MCF 10A (cell line): ENCODE results near the gene DYNC2LI1. TPM values are rescaled to one million over a fixed set of nuclear protein-coding genes. Genes with fewer than 3 reads are reported as not detected.

Experiments used
- BruUV-seq: library from RNA; stranded (reverse); fragments of 400-500 nt; replicated peaks from 2 replicates; lab custom pipeline; 2021; lab: Mats Ljungman, UMichigan
- CTCF ChIA-PET: fragments of 300-600 bp; sonication (Branson Sonifier 250); formaldehyde crosslinking; extraction: SDS; loops from one replicate; lab custom pipeline; 2021; ENCODE audit warnings: antibody characterized with exemption, inconsistent platforms; lab: Yijun Ruan, JAX
- POLR2A ChIA-PET: fragments of 300-600, 350-650 bp; sonication (Branson Sonifier 250); formaldehyde crosslinking; extraction: SDS; loops from one replicate; lab custom pipeline; 2020; ENCODE audit warnings: antibody characterized with exemption, inconsistent platforms; lab: Yijun Ruan, JAX
- DNase-seq: peaks from one replicate; pipeline ENCODE4 v3.0.0-alpha.2; 2018; ENCODE audit not compliant: unreplicated experiment
- H3K27ac Mint-ChIP-seq: one replicate; pipeline ENCODE4 v1.8.0; 2022; ENCODE audit warnings: mild to moderate bottlenecking, low read depth, mixed read lengths; ENCODE audit not compliant: unreplicated experiment
- H3K27me3 Mint-ChIP-seq: one replicate; pipeline ENCODE4 v1.8.0; 2022; ENCODE audit warnings: mixed read lengths; ENCODE audit not compliant: insufficient read depth, unreplicated experiment
- H3K36me3 Mint-ChIP-seq: one replicate; pipeline ENCODE4 v1.8.0; 2022; ENCODE audit warnings: mild to moderate bottlenecking, moderate library complexity, mixed read lengths; ENCODE audit not compliant: insufficient read depth, unreplicated experiment
- H3K4me1 Mint-ChIP-seq: one replicate; pipeline ENCODE4 v1.8.0; 2022; ENCODE audit warnings: mixed read lengths; ENCODE audit not compliant: insufficient read depth, unreplicated experiment
- H3K4me3 Mint-ChIP-seq: one replicate; pipeline ENCODE4 v1.8.0; 2022; ENCODE audit warnings: mild to moderate bottlenecking, moderate library complexity, mixed read lengths; ENCODE audit not compliant: unreplicated experiment
- H3K9me3 Mint-ChIP-seq: one replicate; pipeline ENCODE4 v1.8.0; 2022; ENCODE audit warnings: mixed read lengths; ENCODE audit not compliant: unreplicated experiment
- CTCF ChIP-seq: fragments of 200-600 bp; IDR thresholded peaks from one replicate; pipeline ENCODE4 v1.8.0; 2022; ENCODE audit warnings: antibody characterized with exemption, mild to moderate bottlenecking; ENCODE audit not compliant: unreplicated experiment
- intact Hi-C: fragments of 100-400 bp; cut with micrococcal nuclease; formaldehyde crosslinking; loops from 2 replicates; pipeline ENCODE4 v1.14.1; 2022
- total RNA-seq: library from RNA; stranded (reverse); gene quantifications from 2 replicates; pipeline ENCODE4 v1.2.3, GENCODE V29; 2022

Gene DYNC2LI1
- total RNA-seq, 1 experiment from 2014 or later, result 13.0 TPM

GRCh38 chr2:43840965-43841364 is 67.1 kb downstream of the DYNC2LI1 start:
- Mint-ChIP-seq H3K4me1 (no peaks in the 10 kb centered on the region), H3K27ac (no peak overlapping the region), H3K27me3 (peaks cover 11% of the 10 kb centered on the region), H3K4me3 (no peak overlapping the region), H3K9me3 (no peaks in the 10 kb centered on the region), H3K36me3 (no peaks in the 10 kb centered on the region)
- BruUV-seq, result no TSS peak
- CTCF ChIA-PET, result no interaction called here
- DNase-seq, result peak; percentile 1
- no peak for TF ChIP-seq CTCF
- intact Hi-C loops, result no loop called here
- POLR2A ChIA-PET, result interaction anchor here (0.7 kb wide), 1 partner anchor 1294 kb away, joined by 3 read pairs; no protein-coding TSS in a partner anchor

- DNase-seq, result no peak
- no peaks in the 10 kb centered on the region for H3K27me3 Mint-ChIP-seq
- CTCF ChIA-PET, result interaction anchor here (0.6 to 0.7 kb wide), 3 partner anchors 137 to 948 kb away, joined by 3 to 5 read pairs (median 4); no protein-coding TSS in a partner anchor
- no TSS peak for BruUV-seq
- H3K4me3 Mint-ChIP-seq, result no peak overlapping the region
- no peak overlapping the region for H3K27ac Mint-ChIP-seq
- no peaks in the 10 kb centered on the region for H3K36me3 Mint-ChIP-seq
- POLR2A ChIA-PET, result interaction anchor here (0.7 kb wide), 1 partner anchor 146 kb away, joined by 3 read pairs; no protein-coding TSS in a partner anchor
- no peaks in the 10 kb centered on the region for H3K4me1 Mint-ChIP-seq
- no peaks in the 10 kb centered on the region for H3K9me3 Mint-ChIP-seq
- intact Hi-C loops, result no loop called here
- TF ChIP-seq CTCF, result no peak
These were observed 68.4 kb downstream of the DYNC2LI1 start for GRCh38 chr2:43841949-43842865.

- no peak overlapping the region for H3K4me3 Mint-ChIP-seq
- no peaks in the 10 kb centered on the region for H3K4me1 Mint-ChIP-seq
- H3K36me3 Mint-ChIP-seq, result no peaks in the 10 kb centered on the region
- no peaks in the 10 kb centered on the region for H3K9me3 Mint-ChIP-seq
- no peak for TF ChIP-seq CTCF
- intact Hi-C loops, result no loop called here
- POLR2A ChIA-PET, result no interaction called here
- H3K27me3 Mint-ChIP-seq, result no peaks in the 10 kb centered on the region
- no TSS peak for BruUV-seq
- CTCF ChIA-PET, result no interaction called here
- no peak overlapping the region for H3K27ac Mint-ChIP-seq
- no peak for DNase-seq
These were observed 69.0 kb downstream of the DYNC2LI1 start for GRCh38 chr2:43842866-43843226.

- POLR2A ChIA-PET, result interaction anchor here (1.1 kb wide), 2 partner anchors 16 to 33 kb away, joined by 4 read pairs; no protein-coding TSS in a partner anchor
These were observed 71.3 kb downstream of the DYNC2LI1 start for GRCh38 chr2:43845181-43845580.

More at GRCh38 chr2:43845181-43845580, 71.3 kb downstream of the DYNC2LI1 start:
- intact Hi-C loops, result no loop called here
- BruUV-seq, result no TSS peak
- no peak for DNase-seq
- no peak overlapping the region for H3K27ac Mint-ChIP-seq
- H3K9me3 Mint-ChIP-seq, result no peaks in the 10 kb centered on the region
- H3K36me3 Mint-ChIP-seq, result no peaks in the 10 kb centered on the region
- no peaks in the 10 kb centered on the region for H3K4me1 Mint-ChIP-seq
- no peak for TF ChIP-seq CTCF
- H3K4me3 Mint-ChIP-seq, result no peak overlapping the region
- H3K27me3 Mint-ChIP-seq, result no peaks in the 10 kb centered on the region
- CTCF ChIA-PET, result interaction anchor here (1.0 kb wide), 1 partner anchor 33 kb away, joined by 4 read pairs; no protein-coding TSS in a partner anchor
